H1 (cell line): ENCODE results near the gene ZFP90. TPM values are rescaled to one million over a fixed set of nuclear protein-coding genes. Genes with fewer than 3 reads are reported as not detected.

Experiments
- CTCF ChIA-PET: fragments of 300-600 bp; sonication (Branson Sonifier 250); formaldehyde crosslinking; loops from one replicate; lab custom pipeline; 2021; ENCODE audit not compliant: partially characterized antibody; lab: Charles Lee
- POLR2A ChIA-PET: fragments of 300-600 bp; sonication (Branson Sonifier 250); formaldehyde crosslinking; loops from one replicate; lab custom pipeline; 2021; ENCODE audit warnings: inconsistent platforms; ENCODE audit not compliant: partially characterized antibody; lab: Charles Lee
- DNase-seq, 2 experiments: peaks; one replicate each; pipeline versions ENCODE4 v3.0.0 to v3.0.0-alpha.2; 2010 to 2022; ENCODE audit warnings: low spot score in 2 of 2, low read depth in 1 of 2, mixed read lengths in 1 of 2
- FAIRE-seq: peaks from 2 replicates; lab custom pipeline; 2011; peaks lifted over from hg19 to GRCh38; lab: Jason Lieb, UNC
- H2AFZ ChIP-seq: 2 replicates; pipeline ENCODE4 v1.8.1; 2012; ENCODE audit warnings: low read length, inconsistent platforms
- H2AK5ac ChIP-seq: 2 replicates; pipeline ENCODE4 v1.6.1; 2013; ENCODE audit warnings: low read depth, low read length
- H2BK120ac ChIP-seq: replicated peaks from 2 replicates; pipeline ENCODE3; 2013; ENCODE audit warnings: low read depth, low read length, inconsistent platforms
- H2BK12ac ChIP-seq: 2 replicates; pipeline ENCODE4 v1.6.1; 2013; ENCODE audit warnings: low read depth, low read length
- H2BK15ac ChIP-seq: 2 replicates; pipeline ENCODE4 v1.6.1; 2013; ENCODE audit warnings: low read length
- H2BK20ac ChIP-seq: 2 replicates; pipeline ENCODE4 v1.6.1; 2013; ENCODE audit warnings: low read length
- H2BK5ac ChIP-seq: 2 replicates; pipeline ENCODE4 v1.6.1; 2013; ENCODE audit warnings: low read depth, low read length
- H3K14ac ChIP-seq: 2 replicates; pipeline ENCODE4 v1.6.1; 2013; ENCODE audit warnings: inconsistent platforms; ENCODE audit not compliant: insufficient read length
- H3K18ac ChIP-seq: 2 replicates; pipeline ENCODE4 v1.6.1; 2013; ENCODE audit warnings: low read length; ENCODE audit errors: extremely low read depth
- H3K23ac ChIP-seq: 2 replicates; pipeline ENCODE4 v1.6.1; 2013; ENCODE audit warnings: inconsistent platforms; ENCODE audit not compliant: insufficient read length
- H3K23me2 ChIP-seq: 2 replicates; pipeline ENCODE4 v1.6.1; 2013; ENCODE audit warnings: low read depth, low read length
- H3K27ac ChIP-seq: 2 replicates; pipeline ENCODE4 v1.6.1; 2011; ENCODE audit warnings: low read depth, low read length, inconsistent platforms
- H3K27me3 ChIP-seq, 4 experiments: replicated peaks in 1 of 4; 1 replicate in 1 of 4; 2 replicates in 3 of 4; pipeline versions ENCODE4 v1.6.1 to v1.8.1; 2011 to 2013; ENCODE audit warnings: low read length in 3 of 4, mild to moderate bottlenecking in 3 of 4, inconsistent platforms in 2 of 4, mixed read lengths in 2 of 4, moderate library complexity in 1 of 4; ENCODE audit not compliant: control insufficient read depth in 3 of 4, insufficient read depth in 3 of 4; ENCODE audit errors: extremely low read depth in 1 of 4
- H3K36me3 ChIP-seq, 4 experiments: 2 replicates each; pipeline versions ENCODE4 v1.6.1 to v1.8.1; 2011 to 2013; ENCODE audit warnings: mild to moderate bottlenecking in 4 of 4, low read length in 3 of 4, moderate library complexity in 2 of 4, control low read depth in 1 of 4, inconsistent platforms in 1 of 4; ENCODE audit not compliant: insufficient read depth in 4 of 4, control insufficient read depth in 2 of 4
- H3K4ac ChIP-seq: replicated peaks from 2 replicates; pipeline ENCODE3; 2013; ENCODE audit warnings: low read length, low read depth, mixed read lengths, inconsistent platforms; ENCODE audit not compliant: insufficient read length
- H3K4me1 ChIP-seq, 4 experiments: replicated peaks in 1 of 4; 1 replicate in 1 of 4; 2 replicates in 3 of 4; pipeline versions ENCODE4 v1.6.1 to v1.8.1; 2011 to 2013; ENCODE audit warnings: low read length in 3 of 4, inconsistent platforms in 2 of 4, mixed read lengths in 1 of 4; ENCODE audit not compliant: insufficient read depth in 4 of 4, control insufficient read depth in 3 of 4
- H3K4me2 ChIP-seq, 2 experiments: 2 replicates each; pipeline versions ENCODE4 v1.6.1 to v1.8.1; 2011 to 2013; ENCODE audit warnings: low read depth in 2 of 2, low read length in 2 of 2, control low read depth in 1 of 2, inconsistent platforms in 1 of 2, mild to moderate bottlenecking in 1 of 2; ENCODE audit not compliant: insufficient read depth in 1 of 2
- H3K4me3 ChIP-seq, 4 experiments: fragments of 200-600, 300-600 bp in 1 of 4; sonication (generic), shearing (Covaris generic), sonication (Bioruptor Twin) in 1 of 4; 2 replicates each; pipeline versions ENCODE4 v1.5.1 to v1.8.1; 2011 to 2016; ENCODE audit warnings: low read length in 4 of 4, low read depth in 3 of 4, control low read depth in 2 of 4, inconsistent platforms in 2 of 4, mild to moderate bottlenecking in 2 of 4, mixed read lengths in 1 of 4, moderate library complexity in 1 of 4; ENCODE audit not compliant: insufficient read depth in 2 of 4; ENCODE audit errors: extremely low read depth in 1 of 4
- H3K56ac ChIP-seq: replicated peaks from 2 replicates; pipeline ENCODE3; 2013; ENCODE audit warnings: low read depth, mild to moderate bottlenecking, mixed read lengths, low read length, inconsistent platforms; ENCODE audit not compliant: insufficient read length
- H3K79me1 ChIP-seq: 2 replicates; pipeline ENCODE4 v1.6.1; 2013; ENCODE audit warnings: low read depth, low read length, control low read depth
- H3K79me2 ChIP-seq, 2 experiments: 2 replicates each; pipeline versions ENCODE4 v1.6.1 to v1.8.1; 2012 to 2013; ENCODE audit warnings: low read length in 2 of 2, mild to moderate bottlenecking in 2 of 2, inconsistent platforms in 1 of 2; ENCODE audit not compliant: insufficient read depth in 2 of 2, control insufficient read depth in 1 of 2
- H3K9ac ChIP-seq, 4 experiments: replicated peaks in 1 of 4; 1 replicate in 1 of 4; 2 replicates in 3 of 4; pipeline versions ENCODE4 v1.6.1 to v1.8.1; 2011 to 2013; ENCODE audit warnings: low read depth in 3 of 4, low read length in 3 of 4, control low read depth in 2 of 4, mild to moderate bottlenecking in 2 of 4, moderate library complexity in 2 of 4, inconsistent platforms in 1 of 4; ENCODE audit errors: extremely low read depth in 1 of 4
- H3K9me3 ChIP-seq, 2 experiments: 2 replicates each; pipeline versions ENCODE4 v1.6.1 to v1.8.1; 2012 to 2013; ENCODE audit warnings: mild to moderate bottlenecking in 2 of 2, moderate library complexity in 2 of 2, control low read depth in 1 of 2, inconsistent platforms in 1 of 2, low read depth in 1 of 2, low read length in 1 of 2, mixed read lengths in 1 of 2; ENCODE audit not compliant: insufficient read depth in 2 of 2
- H4K20me1 ChIP-seq, 2 experiments: replicated peaks in 1 of 2; 2 replicates each; pipeline versions ENCODE3 to v1.8.1; 2011 to 2013; ENCODE audit warnings: inconsistent platforms in 2 of 2, low read length in 2 of 2, mild to moderate bottlenecking in 1 of 2; ENCODE audit not compliant: insufficient read depth in 2 of 2, control insufficient read depth in 1 of 2
- H4K5ac ChIP-seq: 2 replicates; pipeline ENCODE4 v1.6.1; 2013; ENCODE audit warnings: low read length, low read depth, mixed read lengths, inconsistent platforms; ENCODE audit not compliant: insufficient read length
- H4K8ac ChIP-seq: 2 replicates; pipeline ENCODE4 v1.8.0; 2013; ENCODE audit warnings: mild to moderate bottlenecking, moderate library complexity, low read length, inconsistent platforms; ENCODE audit not compliant: insufficient read depth; ENCODE audit errors: extremely low read depth
- H4K91ac ChIP-seq: replicated peaks from 2 replicates; pipeline ENCODE3; 2013; ENCODE audit warnings: low read length, mixed read lengths, inconsistent platforms; ENCODE audit not compliant: insufficient read length
- ATF2 ChIP-seq: IDR thresholded peaks from 2 replicates; pipeline ENCODE4 v1.6.1; 2012; ENCODE audit warnings: low read length, inconsistent platforms
- CBX5 ChIP-seq: fragments of 300-800, 300-1000 bp; sonication (generic); IDR thresholded peaks from 2 replicates; pipeline ENCODE4 v1.7.1; 2016; ENCODE audit warnings: antibody characterized with exemption, low read length, low read depth
- CHD2 ChIP-seq: IDR thresholded peaks from 2 replicates; pipeline ENCODE4 v1.6.1; 2012; ENCODE audit warnings: low read length, improper control_type of control experiment
- EZH2 ChIP-seq: fragments of 200-600 bp; sonication (generic); IDR thresholded peaks from 2 replicates; pipeline ENCODE4 v1.7.1; 2012; ENCODE audit warnings: low read depth, mild to moderate bottlenecking, moderate library complexity, low read length, inconsistent platforms; ENCODE audit not compliant: severe bottlenecking
- KDM1A ChIP-seq: fragments of 200-600, 300-600 bp; sonication (generic); IDR thresholded peaks from 2 replicates; pipeline ENCODE4 v1.7.1; 2016; ENCODE audit warnings: mild to moderate bottlenecking, low read length, borderline replicate concordance
- KDM5A ChIP-seq: fragments of 200-600 bp; IDR thresholded peaks from 2 replicates; pipeline ENCODE4 v1.7.1; 2012; ENCODE audit warnings: mild to moderate bottlenecking, low read length, inconsistent platforms, mixed read lengths
- NANOG ChIP-seq: IDR thresholded peaks from 2 replicates; pipeline ENCODE4 v1.6.1; 2011; ENCODE audit warnings: low read length, low read depth, mild to moderate bottlenecking, inconsistent platforms; ENCODE audit not compliant: insufficient read depth, poor library complexity, severe bottlenecking
- POLR2AphosphoS5 ChIP-seq: IDR thresholded peaks from 2 replicates; pipeline ENCODE4 v1.6.1; 2011; ENCODE audit warnings: low read depth, low read length
- SAP30 ChIP-seq: fragments of 300-600 bp; sonication (generic); IDR thresholded peaks from 2 replicates; pipeline ENCODE4 v1.7.1; 2012; ENCODE audit warnings: low read length, moderate library complexity, mild to moderate bottlenecking, inconsistent platforms; ENCODE audit not compliant: insufficient read depth, insufficient replicate concordance
- ZNF274 ChIP-seq: IDR thresholded peaks from 2 replicates; pipeline ENCODE4 v1.7.0; 2012; ENCODE audit warnings: low read length, borderline replicate concordance; ENCODE audit errors: extremely low read depth
- WGBS, 2 experiments: shearing (Covaris generic) in 1 of 2; methylation state at CpG; one replicate each; pipeline versions ENCODE4 v1.1.6 to v1.1.7; 2013 to 2015; ENCODE audit warnings: low lambda C conversion rate in 2 of 2, mixed read lengths in 2 of 2, inconsistent platforms in 1 of 2, low coverage in 1 of 2, missing lambda C conversion rate in 1 of 2; ENCODE audit not compliant: insufficient replicate concordance in 2 of 2, insufficient coverage in 1 of 2, insufficient read length in 1 of 2; ENCODE audit errors: extremely low coverage in 1 of 2, missing lambda C conversion rate in 1 of 2; 5-methylcytosine and 5-hydroxymethylcytosine counted together
- polyA plus RNA-seq, 7 experiments: library from polyadenylated mRNA; depleted of rRNA in 3 of 7; stranded (reverse) in 5 of 7; unstranded in 2 of 7; fragments of >200 nt in 5 of 7; fragments of 200-250 nt in 2 of 7; gene quantifications; 1 replicate in 5 of 7; 2 replicates in 1 of 7; 4 replicates in 1 of 7; pipeline versions ENCODE4 v1.2.1 to v1.2.3, GENCODE V29; 2011 to 2013; ENCODE audit warnings: missing spikeins in 2 of 7, mixed read lengths in 2 of 7
- total RNA-seq: library from RNA; stranded (reverse); fragmentation: NEBNext Ultra II Directional; extraction: Animal tissue kit (Norgen Biotek cat#: 25700); gene quantifications from 2 replicates; pipeline ENCODE4 v1.2.1, GENCODE V29; 2021

ZFP90 gene
- total and polyA plus RNA-seq, 2 of the 8 experiments (the other 6 are each of a cell fraction or from before 2014, with no cell fraction given): 10.3 to 19.1 TPM

GRCh38 chr16:68508013-68508412 lies 31.1 kb upstream of the ZFP90 start:
- no peak overlapping the region for H3K4ac ChIP-seq
- no peak overlapping the region for H3K27ac ChIP-seq
- H3K14ac ChIP-seq: no peak overlapping the region
- H3K4me2 ChIP-seq: no peak overlapping the region
- H3K56ac ChIP-seq: no peak overlapping the region
- no peaks in the 10 kb centered on the region for H3K4me1 ChIP-seq
- no peak overlapping the region for H2BK15ac ChIP-seq
- DNase-seq (no peak), FAIRE-seq (no peak)
- H4K8ac ChIP-seq: no peak overlapping the region
- POLR2A ChIA-PET: no interaction called here
- H3K27me3 ChIP-seq: peaks cover 0 to 3% (median under 1%) of the 10 kb centered on the region in 4 experiments; a peak in 2 of 7 replicates
- no peaks in the 10 kb centered on the region for H4K20me1 ChIP-seq
- H2BK12ac ChIP-seq: no peak overlapping the region
- 72% methylated on average over 8 of the region's 8 CpGs; no CpG with 5 or more reads in 1 of the 2 experiments for whole genome bisulfite sequencing, 2 experiments
- no peak overlapping the region for H2BK120ac ChIP-seq
- 0 out of 2 replicates have a peak, but pooled peaks cover 2% of the 10 kb centered on the region for H3K23me2 ChIP-seq
- no peak overlapping the region for H3K23ac ChIP-seq
- H3K18ac ChIP-seq: no peak overlapping the region
- H3K9me3 ChIP-seq: no peaks in the 10 kb centered on the region
- H2BK5ac ChIP-seq: no peak overlapping the region
- no peak overlapping the region for H2AFZ ChIP-seq
- CTCF ChIA-PET: interaction anchor here (1.0 to 10.2 kb wide), 8 partner anchors 13 to 142 kb away, joined by 3 to 136 read pairs (median 12); partner anchors contain the start of gene SMPD3
- no peak overlapping the region for H3K4me3 ChIP-seq
- no peaks in the 10 kb centered on the region for H3K36me3 ChIP-seq
- H4K91ac ChIP-seq: no peak overlapping the region
- no peak overlapping the region for H2AK5ac ChIP-seq
- H3K9ac ChIP-seq: no peak overlapping the region
- H2BK20ac ChIP-seq: no peak overlapping the region
- no peaks in the 10 kb centered on the region for H3K79me2 ChIP-seq
- no peak overlapping the region for H4K5ac ChIP-seq
- no peaks in the 10 kb centered on the region for H3K79me1 ChIP-seq
- TF ChIP-seq ZNF274 (no peak), POLR2AphosphoS5 (no peak), NANOG (no peak), CHD2 (no peak), KDM1A (no peak), ATF2 (no peak), KDM5A (no peak), CBX5 (no peak), EZH2 (no peak), SAP30 (no peak)
